SU-DHL-6 (cell line): ENCODE results near the gene MAP4K2.
A peak's percentile ranks its signal among the peaks of the same experiment; 100 is the strongest.

Experiments
- EZH2phosphoT487 ChIP-seq: fragments of 200-600 bp; sonication (generic), shearing (Covaris generic); conservative IDR thresholded peaks from 2 replicates; pipeline ENCODE4 v1.6.1; 2018; ENCODE audit warnings: mild to moderate bottlenecking, antibody characterized with exemption, low read length, moderate library complexity, mixed read lengths
- TF ChIP-seq, protein P1 (sequence below): fragments of 200-600 bp; sonication (generic); IDR thresholded peaks from one replicate; pipeline ENCODE4 v1.5.1; 2017; ENCODE audit warnings: antibody characterized with exemption, mild to moderate bottlenecking, low read length, moderate library complexity; ENCODE audit not compliant: insufficient read depth, poor library complexity, severe bottlenecking

- TF ChIP-seq, protein P1, sequence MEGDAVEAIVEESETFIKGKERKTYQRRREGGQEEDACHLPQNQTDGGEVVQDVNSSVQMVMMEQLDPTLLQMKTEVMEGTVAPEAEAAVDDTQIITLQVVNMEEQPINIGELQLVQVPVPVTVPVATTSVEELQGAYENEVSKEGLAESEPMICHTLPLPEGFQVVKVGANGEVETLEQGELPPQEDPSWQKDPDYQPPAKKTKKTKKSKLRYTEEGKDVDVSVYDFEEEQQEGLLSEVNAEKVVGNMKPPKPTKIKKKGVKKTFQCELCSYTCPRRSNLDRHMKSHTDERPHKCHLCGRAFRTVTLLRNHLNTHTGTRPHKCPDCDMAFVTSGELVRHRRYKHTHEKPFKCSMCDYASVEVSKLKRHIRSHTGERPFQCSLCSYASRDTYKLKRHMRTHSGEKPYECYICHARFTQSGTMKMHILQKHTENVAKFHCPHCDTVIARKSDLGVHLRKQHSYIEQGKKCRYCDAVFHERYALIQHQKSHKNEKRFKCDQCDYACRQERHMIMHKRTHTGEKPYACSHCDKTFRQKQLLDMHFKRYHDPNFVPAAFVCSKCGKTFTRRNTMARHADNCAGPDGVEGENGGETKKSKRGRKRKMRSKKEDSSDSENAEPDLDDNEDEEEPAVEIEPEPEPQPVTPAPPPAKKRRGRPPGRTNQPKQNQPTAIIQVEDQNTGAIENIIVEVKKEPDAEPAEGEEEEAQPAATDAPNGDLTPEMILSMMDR: peak; percentile 92
- TF ChIP-seq EZH2phosphoT487: no peak
Measured at GRCh38 chr11:64846998-64847666, 44.1 kb upstream of the MAP4K2 start.
